HEK293 (cell line): ENCODE results near the gene RRP1.

Experiments used
- GLIS2 ChIP-seq: fragments of 450-650 bp; formaldehyde crosslinking; IDR thresholded peaks from 2 replicates; pipeline ENCODE4 v1.5.1; 2016; ENCODE audit warnings: missing biosample characterization, missing genetic modification characterization
- IKZF3 ChIP-seq: fragments of 450-650 bp; IDR thresholded peaks from 2 replicates; pipeline ENCODE4 v1.5.0; 2018; ENCODE audit warnings: missing biosample characterization, mild to moderate bottlenecking, missing genetic modification characterization, moderate library complexity
- MYNN ChIP-seq: fragments of 450-650 bp; formaldehyde crosslinking; IDR thresholded peaks from 2 replicates; pipeline ENCODE4 v1.5.1; 2016; ENCODE audit warnings: missing biosample characterization, missing genetic modification characterization, borderline replicate concordance
- ZBTB48 ChIP-seq: fragments of 450-650 bp; formaldehyde crosslinking; IDR thresholded peaks from 2 replicates; pipeline ENCODE4 v1.5.1; 2016; ENCODE audit warnings: missing biosample characterization, missing genetic modification characterization
- ZNF114 ChIP-seq: fragments of 450-650 bp; formaldehyde crosslinking; IDR thresholded peaks from 2 replicates; pipeline ENCODE4 v1.5.0; 2017; ENCODE audit warnings: missing biosample characterization, missing genetic modification characterization
- ZNF202 ChIP-seq: fragments of 450-650 bp; formaldehyde crosslinking; IDR thresholded peaks from 2 replicates; pipeline ENCODE4 v1.5.1; 2016; ENCODE audit warnings: missing biosample characterization, missing genetic modification characterization, borderline replicate concordance
- ZNF223 ChIP-seq: fragments of 450-650 bp; formaldehyde crosslinking; IDR thresholded peaks from 2 replicates; pipeline ENCODE4 v1.5.1; 2016; ENCODE audit warnings: missing biosample characterization, missing genetic modification characterization
- ZNF24 ChIP-seq: fragments of 450-650 bp; formaldehyde crosslinking; IDR thresholded peaks from 2 replicates; pipeline ENCODE4 v1.5.1; 2016; ENCODE audit warnings: missing biosample characterization, missing genetic modification characterization
- ZNF350 ChIP-seq: fragments of 450-650 bp; formaldehyde crosslinking; IDR thresholded peaks from 2 replicates; pipeline ENCODE4 v1.5.0; 2017; ENCODE audit warnings: missing biosample characterization, mild to moderate bottlenecking, missing genetic modification characterization
- ZNF37A ChIP-seq: fragments of 450-650 bp; IDR thresholded peaks from 2 replicates; pipeline ENCODE4 v1.5.1; 2018; ENCODE audit warnings: missing biosample characterization, missing genetic modification characterization
- ZNF416 ChIP-seq: fragments of 450-650 bp; formaldehyde crosslinking; IDR thresholded peaks from 2 replicates; pipeline ENCODE4 v1.5.1; 2016; ENCODE audit warnings: missing biosample characterization, missing genetic modification characterization
- ZNF501 ChIP-seq: fragments of 450-650 bp; formaldehyde crosslinking; IDR thresholded peaks from 2 replicates; pipeline ENCODE4 v1.5.1; 2016; ENCODE audit warnings: missing biosample characterization, missing genetic modification characterization
- ZNF571 ChIP-seq: fragments of 450-650 bp; formaldehyde crosslinking; IDR thresholded peaks from 2 replicates; pipeline ENCODE4 v1.5.0; 2017; ENCODE audit warnings: missing biosample characterization, missing genetic modification characterization
- ZNF596 ChIP-seq: fragments of 450-650 bp; IDR thresholded peaks from 2 replicates; pipeline ENCODE4 v1.5.0; 2018; ENCODE audit warnings: missing biosample characterization, mild to moderate bottlenecking, missing genetic modification characterization, moderate library complexity
- ZNF600 ChIP-seq: fragments of 450-650 bp; formaldehyde crosslinking; IDR thresholded peaks from 2 replicates; pipeline ENCODE4 v1.5.1; 2016; ENCODE audit warnings: missing biosample characterization, missing genetic modification characterization
- ZNF621 ChIP-seq: fragments of 450-650 bp; formaldehyde crosslinking; IDR thresholded peaks from 2 replicates; pipeline ENCODE4 v1.5.1; 2017; ENCODE audit warnings: missing biosample characterization, missing genetic modification characterization
- ZNF654 ChIP-seq: fragments of 450-650 bp; formaldehyde crosslinking; IDR thresholded peaks from 2 replicates; pipeline ENCODE4 v1.5.1; 2016; ENCODE audit warnings: low read depth, missing biosample characterization, missing genetic modification characterization
- ZNF707 ChIP-seq: fragments of 450-650 bp; formaldehyde crosslinking; IDR thresholded peaks from 2 replicates; pipeline ENCODE4 v1.5.1; 2016; ENCODE audit warnings: missing biosample characterization, missing genetic modification characterization
- ZNF76 ChIP-seq: fragments of 450-650 bp; formaldehyde crosslinking; IDR thresholded peaks from 2 replicates; pipeline ENCODE4; 2016; ENCODE audit warnings: low read depth, missing biosample characterization, missing genetic modification characterization, borderline replicate concordance
- ZNF785 ChIP-seq: fragments of 450-650 bp; formaldehyde crosslinking; IDR thresholded peaks from 2 replicates; pipeline ENCODE4 v1.5.1; 2016; ENCODE audit warnings: missing biosample characterization, missing genetic modification characterization
- TF ChIP-seq, protein P1 (sequence below): fragments of 450-650 bp; formaldehyde crosslinking; IDR thresholded peaks from 2 replicates; pipeline ENCODE4 v1.5.1; 2016; ENCODE audit warnings: missing biosample characterization, missing genetic modification characterization
- TF ChIP-seq, protein P2 (sequence below): fragments of 450-650 bp; formaldehyde crosslinking; IDR thresholded peaks from 2 replicates; pipeline ENCODE4 v1.5.1; 2016; ENCODE audit warnings: missing biosample characterization, missing genetic modification characterization
- TF ChIP-seq, protein P3 (sequence below): fragments of 450-650 bp; formaldehyde crosslinking; IDR thresholded peaks from 2 replicates; pipeline ENCODE4 v1.5.1; 2016; ENCODE audit warnings: missing biosample characterization, missing genetic modification characterization
- TF ChIP-seq, protein P4 (sequence below): fragments of 450-650 bp; formaldehyde crosslinking; IDR thresholded peaks from 2 replicates; pipeline ENCODE4 v1.5.1; 2016; ENCODE audit warnings: missing biosample characterization, missing genetic modification characterization
- TF ChIP-seq, protein P5 (sequence below): fragments of 450-650 bp; formaldehyde crosslinking; conservative IDR thresholded peaks from 2 replicates; pipeline ENCODE4 v1.5.1; 2016; ENCODE audit warnings: low read depth, missing biosample characterization, missing genetic modification characterization
- TF ChIP-seq, protein P6 (sequence below): fragments of 450-650 bp; formaldehyde crosslinking; IDR thresholded peaks from 2 replicates; pipeline ENCODE4 v1.5.1; 2016; ENCODE audit warnings: missing biosample characterization, missing genetic modification characterization
- TF ChIP-seq, protein P7 (sequence below): sonication (generic); formaldehyde crosslinking; IDR thresholded peaks from 2 replicates; pipeline ENCODE4 v1.8.1; 2022; ENCODE audit warnings: mild to moderate bottlenecking, moderate library complexity, missing genetic modification reagents

RRP1 gene

DNA sequence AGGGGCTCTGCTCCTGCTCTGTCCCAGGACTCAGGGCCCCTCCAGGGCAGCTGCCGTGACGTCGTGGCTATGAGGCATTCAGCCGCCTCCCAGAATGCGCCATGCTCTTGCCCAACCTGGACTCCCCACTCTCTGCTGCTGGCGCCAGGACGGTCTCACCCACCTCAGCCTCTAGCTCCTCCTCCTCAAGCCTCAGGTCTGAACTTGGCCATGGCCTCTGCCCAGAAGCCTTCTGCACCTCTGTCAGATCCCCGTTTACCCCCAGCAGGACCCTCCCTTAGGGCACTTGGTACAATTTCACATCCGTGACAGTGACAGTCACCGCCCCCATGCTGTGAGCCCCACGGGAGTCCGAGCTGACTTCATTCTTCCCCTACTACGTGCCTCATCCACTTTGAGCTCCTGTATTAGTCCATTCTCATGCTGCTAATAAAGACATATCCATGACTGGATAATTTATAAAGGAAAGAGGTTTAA lies 18.1 kb upstream of the RRP1 start (continued):
- TF ChIP-seq MYNN (tag by site-specific recombination) (no peak), ZNF654 (tag by site-specific recombination) (no peak), ZNF501 (tag by site-specific recombination) (no peak), ZNF223 (tag by site-specific recombination) (no peak), ZNF24 (no peak; the same call in 1 of the 2 replicates), ZNF571 (tag by site-specific recombination) (no peak), ZBTB48 (tag by site-specific recombination) (no peak; the same call in 1 of the 2 replicates), ZNF621 (tag by site-specific recombination) (no peak), ZNF596 (no peak), ZNF76 (tag by site-specific recombination) (peak; percentile 36; the same call in 1 of the 2 replicates), ZNF114 (tag by site-specific recombination) (no peak), IKZF3 (tag by site-specific recombination) (no peak), ZNF202 (tag by site-specific recombination) (no peak), ZNF350 (tag by site-specific recombination) (no peak), GLIS2 (tag by site-specific recombination) (peak; percentile 52), ZNF37A (tag by site-specific recombination) (no peak), ZNF600 (tag by site-specific recombination) (peak; percentile 82), ZNF416 (no peak), ZNF785 (peak; percentile 44; the same call in 1 of the 2 replicates), ZNF707 (tag by site-specific recombination) (peak; percentile 55; the same call in 1 of the 2 replicates)
- TF ChIP-seq, protein P1, sequence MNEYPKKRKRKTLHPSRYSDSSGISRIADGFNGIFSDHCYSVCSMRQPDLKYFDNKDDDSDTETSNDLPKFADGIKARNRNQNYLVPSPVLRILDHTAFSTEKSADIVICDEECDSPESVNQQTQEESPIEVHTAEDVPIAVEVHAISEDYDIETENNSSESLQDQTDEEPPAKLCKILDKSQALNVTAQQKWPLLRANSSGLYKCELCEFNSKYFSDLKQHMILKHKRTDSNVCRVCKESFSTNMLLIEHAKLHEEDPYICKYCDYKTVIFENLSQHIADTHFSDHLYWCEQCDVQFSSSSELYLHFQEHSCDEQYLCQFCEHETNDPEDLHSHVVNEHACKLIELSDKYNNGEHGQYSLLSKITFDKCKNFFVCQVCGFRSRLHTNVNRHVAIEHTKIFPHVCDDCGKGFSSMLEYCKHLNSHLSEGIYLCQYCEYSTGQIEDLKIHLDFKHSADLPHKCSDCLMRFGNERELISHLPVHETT, result peak; percentile 40; the same call in 1 of the 2 replicates
- TF ChIP-seq, protein P2, sequence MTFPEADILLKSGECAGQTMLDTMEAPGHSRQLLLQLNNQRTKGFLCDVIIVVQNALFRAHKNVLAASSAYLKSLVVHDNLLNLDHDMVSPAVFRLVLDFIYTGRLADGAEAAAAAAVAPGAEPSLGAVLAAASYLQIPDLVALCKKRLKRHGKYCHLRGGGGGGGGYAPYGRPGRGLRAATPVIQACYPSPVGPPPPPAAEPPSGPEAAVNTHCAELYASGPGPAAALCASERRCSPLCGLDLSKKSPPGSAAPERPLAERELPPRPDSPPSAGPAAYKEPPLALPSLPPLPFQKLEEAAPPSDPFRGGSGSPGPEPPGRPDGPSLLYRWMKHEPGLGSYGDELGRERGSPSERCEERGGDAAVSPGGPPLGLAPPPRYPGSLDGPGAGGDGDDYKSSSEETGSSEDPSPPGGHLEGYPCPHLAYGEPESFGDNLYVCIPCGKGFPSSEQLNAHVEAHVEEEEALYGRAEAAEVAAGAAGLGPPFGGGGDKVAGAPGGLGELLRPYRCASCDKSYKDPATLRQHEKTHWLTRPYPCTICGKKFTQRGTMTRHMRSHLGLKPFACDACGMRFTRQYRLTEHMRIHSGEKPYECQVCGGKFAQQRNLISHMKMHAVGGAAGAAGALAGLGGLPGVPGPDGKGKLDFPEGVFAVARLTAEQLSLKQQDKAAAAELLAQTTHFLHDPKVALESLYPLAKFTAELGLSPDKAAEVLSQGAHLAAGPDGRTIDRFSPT (tag by site-specific recombination), result peak; percentile 61; the same call in 1 of the 2 replicates
- TF ChIP-seq, protein P3, sequence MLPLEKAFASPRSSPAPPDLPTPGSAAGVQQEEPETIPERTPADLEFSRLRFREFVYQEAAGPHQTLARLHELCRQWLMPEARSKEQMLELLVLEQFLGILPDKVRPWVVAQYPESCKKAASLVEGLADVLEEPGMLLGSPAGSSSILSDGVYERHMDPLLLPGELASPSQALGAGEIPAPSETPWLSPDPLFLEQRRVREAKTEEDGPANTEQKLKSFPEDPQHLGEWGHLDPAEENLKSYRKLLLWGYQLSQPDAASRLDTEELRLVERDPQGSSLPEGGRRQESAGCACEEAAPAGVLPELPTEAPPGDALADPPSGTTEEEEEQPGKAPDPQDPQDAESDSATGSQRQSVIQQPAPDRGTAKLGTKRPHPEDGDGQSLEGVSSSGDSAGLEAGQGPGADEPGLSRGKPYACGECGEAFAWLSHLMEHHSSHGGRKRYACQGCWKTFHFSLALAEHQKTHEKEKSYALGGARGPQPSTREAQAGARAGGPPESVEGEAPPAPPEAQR (tag by site-specific recombination), result no peak
- TF ChIP-seq, protein P4, sequence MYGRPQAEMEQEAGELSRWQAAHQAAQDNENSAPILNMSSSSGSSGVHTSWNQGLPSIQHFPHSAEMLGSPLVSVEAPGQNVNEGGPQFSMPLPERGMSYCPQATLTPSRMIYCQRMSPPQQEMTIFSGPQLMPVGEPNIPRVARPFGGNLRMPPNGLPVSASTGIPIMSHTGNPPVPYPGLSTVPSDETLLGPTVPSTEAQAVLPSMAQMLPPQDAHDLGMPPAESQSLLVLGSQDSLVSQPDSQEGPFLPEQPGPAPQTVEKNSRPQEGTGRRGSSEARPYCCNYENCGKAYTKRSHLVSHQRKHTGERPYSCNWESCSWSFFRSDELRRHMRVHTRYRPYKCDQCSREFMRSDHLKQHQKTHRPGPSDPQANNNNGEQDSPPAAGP, result peak; percentile 60; the same call in 1 of the 2 replicates
- TF ChIP-seq, protein P5, sequence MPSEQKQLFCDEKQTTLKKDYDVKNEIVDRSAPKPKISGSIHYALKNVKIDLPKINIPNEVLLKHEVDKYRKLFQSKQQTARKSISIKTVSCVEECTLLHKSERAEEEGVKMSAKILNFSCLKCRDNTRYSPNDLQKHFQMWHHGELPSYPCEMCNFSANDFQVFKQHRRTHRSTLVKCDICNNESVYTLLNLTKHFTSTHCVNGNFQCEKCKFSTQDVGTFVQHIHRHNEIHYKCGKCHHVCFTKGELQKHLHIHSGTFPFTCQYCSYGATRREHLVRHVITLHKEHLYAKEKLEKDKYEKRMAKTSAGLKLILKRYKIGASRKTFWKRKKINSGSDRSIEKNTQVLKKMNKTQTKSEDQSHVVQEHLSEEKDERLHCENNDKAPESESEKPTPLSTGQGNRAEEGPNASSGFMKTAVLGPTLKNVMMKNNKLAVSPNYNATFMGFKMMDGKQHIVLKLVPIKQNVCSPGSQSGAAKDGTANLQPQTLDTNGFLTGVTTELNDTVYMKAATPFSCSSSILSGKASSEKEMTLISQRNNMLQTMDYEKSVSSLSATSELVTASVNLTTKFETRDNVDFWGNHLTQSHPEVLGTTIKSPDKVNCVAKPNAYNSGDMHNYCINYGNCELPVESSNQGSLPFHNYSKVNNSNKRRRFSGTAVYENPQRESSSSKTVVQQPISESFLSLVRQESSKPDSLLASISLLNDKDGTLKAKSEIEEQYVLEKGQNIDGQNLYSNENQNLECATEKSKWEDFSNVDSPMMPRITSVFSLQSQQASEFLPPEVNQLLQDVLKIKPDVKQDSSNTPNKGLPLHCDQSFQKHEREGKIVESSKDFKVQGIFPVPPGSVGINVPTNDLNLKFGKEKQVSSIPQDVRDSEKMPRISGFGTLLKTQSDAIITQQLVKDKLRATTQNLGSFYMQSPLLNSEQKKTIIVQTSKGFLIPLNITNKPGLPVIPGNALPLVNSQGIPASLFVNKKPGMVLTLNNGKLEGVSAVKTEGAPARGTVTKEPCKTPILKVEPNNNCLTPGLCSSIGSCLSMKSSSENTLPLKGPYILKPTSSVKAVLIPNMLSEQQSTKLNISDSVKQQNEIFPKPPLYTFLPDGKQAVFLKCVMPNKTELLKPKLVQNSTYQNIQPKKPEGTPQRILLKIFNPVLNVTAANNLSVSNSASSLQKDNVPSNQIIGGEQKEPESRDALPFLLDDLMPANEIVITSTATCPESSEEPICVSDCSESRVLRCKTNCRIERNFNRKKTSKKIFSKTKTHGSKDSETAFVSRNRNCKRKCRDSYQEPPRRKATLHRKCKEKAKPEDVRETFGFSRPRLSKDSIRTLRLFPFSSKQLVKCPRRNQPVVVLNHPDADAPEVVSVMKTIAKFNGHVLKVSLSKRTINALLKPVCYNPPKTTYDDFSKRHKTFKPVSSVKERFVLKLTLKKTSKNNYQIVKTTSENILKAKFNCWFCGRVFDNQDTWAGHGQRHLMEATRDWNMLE (tag by site-specific recombination), result no peak
- TF ChIP-seq, protein P6, sequence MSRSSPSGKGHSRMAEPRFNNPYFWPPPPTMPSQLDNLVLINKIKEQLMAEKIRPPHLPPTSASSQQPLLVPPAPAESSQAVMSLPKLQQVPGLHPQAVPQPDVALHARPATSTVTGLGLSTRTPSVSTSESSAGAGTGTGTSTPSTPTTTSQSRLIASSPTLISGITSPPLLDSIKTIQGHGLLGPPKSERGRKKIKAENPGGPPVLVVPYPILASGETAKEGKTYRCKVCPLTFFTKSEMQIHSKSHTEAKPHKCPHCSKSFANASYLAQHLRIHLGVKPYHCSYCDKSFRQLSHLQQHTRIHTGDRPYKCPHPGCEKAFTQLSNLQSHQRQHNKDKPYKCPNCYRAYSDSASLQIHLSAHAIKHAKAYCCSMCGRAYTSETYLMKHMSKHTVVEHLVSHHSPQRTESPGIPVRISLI (tag by site-specific recombination), result no peak
- TF ChIP-seq, protein P7, sequence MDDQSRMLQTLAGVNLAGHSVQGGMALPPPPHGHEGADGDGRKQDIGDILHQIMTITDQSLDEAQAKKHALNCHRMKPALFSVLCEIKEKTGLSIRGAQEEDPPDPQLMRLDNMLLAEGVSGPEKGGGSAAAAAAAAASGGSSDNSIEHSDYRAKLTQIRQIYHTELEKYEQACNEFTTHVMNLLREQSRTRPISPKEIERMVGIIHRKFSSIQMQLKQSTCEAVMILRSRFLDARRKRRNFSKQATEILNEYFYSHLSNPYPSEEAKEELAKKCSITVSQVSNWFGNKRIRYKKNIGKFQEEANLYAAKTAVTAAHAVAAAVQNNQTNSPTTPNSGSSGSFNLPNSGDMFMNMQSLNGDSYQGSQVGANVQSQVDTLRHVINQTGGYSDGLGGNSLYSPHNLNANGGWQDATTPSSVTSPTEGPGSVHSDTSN (CRISPR knock-in tag), result no peak
